ENCODE data around the gene AMDHD1. TPM values are rescaled to one million over a fixed set of nuclear protein-coding genes. Genes with fewer than 3 reads are reported as not detected.

Gene AMDHD1
- total and polyA plus RNA-seq, 10 of the 15 experiments (the other 5 are each of a cell fraction or from before 2014, with no cell fraction given): 0.04 to 0.28 (median 0.13) TPM; not detected in 4

DNA sequence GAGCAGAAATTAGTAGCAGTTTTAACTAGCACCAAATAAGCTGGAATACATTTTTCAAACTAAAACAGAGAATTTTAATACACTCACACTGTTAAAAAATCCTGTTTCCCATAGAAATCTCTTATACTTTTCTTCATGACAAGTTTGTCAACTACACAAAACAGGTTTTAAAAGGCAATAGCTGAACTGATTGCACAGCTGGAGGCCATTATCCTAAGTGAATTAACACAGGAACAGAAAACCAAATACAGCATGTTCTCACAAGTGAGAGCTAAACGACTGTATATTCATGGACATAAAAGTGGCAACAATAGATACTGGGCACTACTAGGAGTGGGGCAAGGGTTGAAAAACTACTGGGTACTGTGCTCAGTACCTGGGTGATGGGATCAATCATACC, 64.6 kb downstream of the AMDHD1 start (continued):
- TF ChIP-seq KAT2A (conservative IDR thresholded peaks at IDR 0.05; ENCODE audit: control insufficient read depth, low read depth, low read length): no peak
- TF ChIP-seq, protein P1, sequence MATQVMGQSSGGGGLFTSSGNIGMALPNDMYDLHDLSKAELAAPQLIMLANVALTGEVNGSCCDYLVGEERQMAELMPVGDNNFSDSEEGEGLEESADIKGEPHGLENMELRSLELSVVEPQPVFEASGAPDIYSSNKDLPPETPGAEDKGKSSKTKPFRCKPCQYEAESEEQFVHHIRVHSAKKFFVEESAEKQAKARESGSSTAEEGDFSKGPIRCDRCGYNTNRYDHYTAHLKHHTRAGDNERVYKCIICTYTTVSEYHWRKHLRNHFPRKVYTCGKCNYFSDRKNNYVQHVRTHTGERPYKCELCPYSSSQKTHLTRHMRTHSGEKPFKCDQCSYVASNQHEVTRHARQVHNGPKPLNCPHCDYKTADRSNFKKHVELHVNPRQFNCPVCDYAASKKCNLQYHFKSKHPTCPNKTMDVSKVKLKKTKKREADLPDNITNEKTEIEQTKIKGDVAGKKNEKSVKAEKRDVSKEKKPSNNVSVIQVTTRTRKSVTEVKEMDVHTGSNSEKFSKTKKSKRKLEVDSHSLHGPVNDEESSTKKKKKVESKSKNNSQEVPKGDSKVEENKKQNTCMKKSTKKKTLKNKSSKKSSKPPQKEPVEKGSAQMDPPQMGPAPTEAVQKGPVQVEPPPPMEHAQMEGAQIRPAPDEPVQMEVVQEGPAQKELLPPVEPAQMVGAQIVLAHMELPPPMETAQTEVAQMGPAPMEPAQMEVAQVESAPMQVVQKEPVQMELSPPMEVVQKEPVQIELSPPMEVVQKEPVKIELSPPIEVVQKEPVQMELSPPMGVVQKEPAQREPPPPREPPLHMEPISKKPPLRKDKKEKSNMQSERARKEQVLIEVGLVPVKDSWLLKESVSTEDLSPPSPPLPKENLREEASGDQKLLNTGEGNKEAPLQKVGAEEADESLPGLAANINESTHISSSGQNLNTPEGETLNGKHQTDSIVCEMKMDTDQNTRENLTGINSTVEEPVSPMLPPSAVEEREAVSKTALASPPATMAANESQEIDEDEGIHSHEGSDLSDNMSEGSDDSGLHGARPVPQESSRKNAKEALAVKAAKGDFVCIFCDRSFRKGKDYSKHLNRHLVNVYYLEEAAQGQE (IDR thresholded peaks at IDR 0.05; ENCODE audit: low read depth, low read length): no peak
- TF ChIP-seq SUZ12 (IDR thresholded peaks at IDR 0.05; ENCODE audit: unreplicated experiment): no peak

DNA sequence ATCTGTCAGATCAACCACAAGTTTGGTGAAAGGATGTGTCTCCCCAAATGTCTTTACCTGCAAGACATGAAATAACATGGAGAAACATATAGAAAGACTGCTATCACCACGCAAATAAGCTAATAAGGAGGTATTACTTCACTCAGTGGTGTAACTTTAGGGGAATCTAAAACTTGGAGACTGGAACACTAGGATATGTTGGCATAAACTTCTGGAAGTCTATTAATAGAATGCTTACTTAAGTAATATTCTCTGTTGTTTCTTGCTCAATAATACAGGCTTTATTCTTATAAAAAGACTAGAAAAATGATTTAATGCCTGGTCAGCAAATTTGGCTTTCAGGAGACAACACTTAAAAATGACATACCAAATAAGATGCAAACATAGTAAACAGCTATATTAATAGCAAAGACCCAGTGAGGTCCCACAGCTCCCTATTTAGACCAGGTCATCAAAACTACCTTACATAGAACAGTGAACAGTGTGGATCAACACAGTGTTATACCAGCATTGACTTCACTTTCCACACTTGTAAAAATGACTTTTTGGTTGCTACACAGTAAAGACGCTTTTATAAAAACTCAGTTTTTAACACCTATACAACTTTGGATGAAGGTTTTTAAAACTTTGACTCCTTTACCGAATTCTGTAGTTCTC, 71.9 kb downstream of the AMDHD1 start:
- ATAC-seq (no peak), DNase-seq (ENCODE audit: low read depth, low spot score) (no peak), FAIRE-seq (no peak)
- TF ChIP-seq GABPA (IDR thresholded peaks at IDR 0.05; ENCODE audit: low read depth): no peak
- TF ChIP-seq EED (IDR thresholded peaks at IDR 0.05; ENCODE audit: low read depth): no peak
- no peaks in the 10 kb centered on the region for H4K20me1 ChIP-seq (ENCODE audit: control insufficient read depth, insufficient read depth)
- 97% methylated on average over 3 of the region's 3 CpGs for WGBS (ENCODE audit: insufficient coverage, insufficient replicate concordance, low lambda C conversion rate, missing lambda C conversion rate)
- no peak overlapping the region for H3K27ac ChIP-seq (ENCODE audit: control insufficient read depth, insufficient read depth)
- ChIA-PET RAD21 (ENCODE audit: unreplicated experiment) (no interaction called here), POLR2A (no interaction called here), SMC1A (ENCODE audit: uncharacterized antibody, unreplicated experiment) (interaction anchor here (0.7 to 1.3 kb wide), 4 partner anchors 8 to 201 kb away, joined by 3 read pairs; no protein-coding TSS in a partner anchor), CTCF (interaction anchor here (0.9 to 1.7 kb wide), 4 partner anchors 16 to 502 kb away, joined by 3 to 5 read pairs (median 4); no protein-coding TSS in a partner anchor)
- BruUV-seq (replicated peaks): no TSS peak
- peaks cover 5 to 8% of the 10 kb centered on the region in 2 experiments for H3K36me3 ChIP-seq (ENCODE audit: control insufficient read depth in 2 of 2, insufficient read depth in 2 of 2, low read length in 1 of 2)
- no peak overlapping the region for H3K4me3 ChIP-seq
- H3K79me2 ChIP-seq (ENCODE audit: control insufficient read depth, insufficient read depth, low read length): no peaks in the 10 kb centered on the region
- H2AFZ ChIP-seq (ENCODE audit: control insufficient read depth, low read depth, low read length): no peak overlapping the region
- in situ Hi-C loops (cut with MboI): no loop called here
- intact Hi-C loops (cut with micrococcal nuclease; ENCODE audit: unreplicated experiment): no loop called here
- H3K27me3 ChIP-seq (replicated peaks in 1 of 2; ENCODE audit: control insufficient read depth in 2 of 2, insufficient read depth in 2 of 2, low read length in 1 of 2): no peaks in the 10 kb centered on the region
- H3K9me3 ChIP-seq (replicated peaks; ENCODE audit: control insufficient read depth, insufficient read depth, low read length): no peaks in the 10 kb centered on the region
- H3K9ac ChIP-seq (ENCODE audit: control insufficient read depth, insufficient read depth, low read length): no peak overlapping the region
- H3K4me2 ChIP-seq (ENCODE audit: control insufficient read depth, insufficient read depth): no peak overlapping the region
- H3K4me1 ChIP-seq (ENCODE audit: control insufficient read depth, insufficient read depth, low read length): peaks cover 2% of the 10 kb centered on the region

Data from GM12878 (cell line).